OCI-LY7 (cell line): ENCODE measurements around the gene TMEFF1. TPM values are rescaled to one million over a fixed set of nuclear protein-coding genes. Genes with fewer than 3 reads are reported as not detected.

ENCODE experiments used
- BruUV-seq: library from RNA; stranded (reverse); fragments of 400-500 nt; replicated peaks from 2 replicates; lab custom pipeline; 2021; lab: Mats Ljungman, UMichigan
- CTCF ChIA-PET: fragments of 300-600 bp; sonication (Branson Sonifier 250); formaldehyde crosslinking; loops from one replicate; lab custom pipeline; 2022; ENCODE audit warnings: antibody characterized with exemption; ENCODE audit not compliant: unreplicated experiment; lab: Charles Lee
- POLR2A ChIA-PET: fragments of 300-600 bp; sonication (Branson Sonifier 250); formaldehyde crosslinking; loops from one replicate; lab custom pipeline; 2022; ENCODE audit warnings: antibody characterized with exemption; lab: Charles Lee
- DNase-seq: peaks from one replicate; pipeline ENCODE4 v3.0.0-alpha.2; 2015; ENCODE audit warnings: low spot score
- H2AFZ ChIP-seq: fragments of 200-600 bp; sonication (generic), shearing (Covaris generic); 2 replicates; pipeline ENCODE4 v1.6.1; 2014; ENCODE audit warnings: mild to moderate bottlenecking, antibody characterized with exemption, low read length, moderate library complexity
- H3K27ac ChIP-seq: fragments of 200-600 bp; sonication (generic); 2 replicates; pipeline ENCODE4 v1.5.1; 2014; ENCODE audit warnings: mixed run types, low read depth, mild to moderate bottlenecking, moderate library complexity, low read length, inconsistent platforms; ENCODE audit not compliant: poor library complexity, severe bottlenecking
- H3K36me3 ChIP-seq: fragments of 200-600 bp; sonication (generic); 2 replicates; pipeline ENCODE4 v1.6.1; 2014; ENCODE audit warnings: mild to moderate bottlenecking, antibody characterized with exemption, low read length, moderate library complexity, mixed read lengths; ENCODE audit not compliant: insufficient read depth
- H3K4me1 ChIP-seq: fragments of 200-600 bp; sonication (generic); 2 replicates; pipeline ENCODE4 v1.5.1; 2014; ENCODE audit warnings: mild to moderate bottlenecking, low read length; ENCODE audit not compliant: insufficient read depth, poor library complexity, severe bottlenecking
- H3K4me2 ChIP-seq: fragments of 200-600 bp; sonication (generic); 2 replicates; pipeline ENCODE4 v1.6.1; 2014; ENCODE audit warnings: mild to moderate bottlenecking, low read length
- H3K4me3 ChIP-seq: fragments of 200-600 bp; sonication (generic); 2 replicates; pipeline ENCODE4 v1.5.1; 2014; ENCODE audit warnings: mild to moderate bottlenecking, low read depth, low read length; ENCODE audit not compliant: poor library complexity, severe bottlenecking
- H3K79me2 ChIP-seq: fragments of 200-600 bp; sonication (generic); 2 replicates; pipeline ENCODE4 v1.6.1; 2016; ENCODE audit warnings: low read depth, mild to moderate bottlenecking, low read length, moderate library complexity, mixed read lengths; ENCODE audit not compliant: insufficient read depth
- H3K9me2 ChIP-seq: fragments of 200-600 bp; sonication (generic); 2 replicates; pipeline ENCODE4 v1.6.1; 2016; ENCODE audit warnings: mild to moderate bottlenecking, low read length, mixed read lengths; ENCODE audit not compliant: insufficient read depth
- H3K9me3 ChIP-seq: fragments of 200-600 bp; sonication (generic); 2 replicates; pipeline ENCODE4 v1.6.1; 2014; ENCODE audit warnings: mild to moderate bottlenecking, mixed run types, low read length, mixed read lengths
- H4K20me1 ChIP-seq: fragments of 200-600 bp; sonication (generic); 2 replicates; pipeline ENCODE4 v1.6.1; 2014; ENCODE audit warnings: mild to moderate bottlenecking, antibody characterized with exemption, low read length, moderate library complexity, mixed read lengths; ENCODE audit not compliant: insufficient read depth
- CTCF ChIP-seq: fragments of 200-600 bp; sonication (generic); conservative IDR thresholded peaks from 2 replicates; pipeline ENCODE4 v1.5.1; 2014; ENCODE audit warnings: mild to moderate bottlenecking, antibody characterized with exemption, low read length, moderate library complexity, mixed read lengths
- EZH2phosphoT487 ChIP-seq: fragments of 200-600 bp; sonication (generic); IDR thresholded peaks from 2 replicates; pipeline ENCODE4 v1.6.1; 2018; ENCODE audit warnings: low read depth, borderline replicate concordance, mild to moderate bottlenecking, mixed run types, antibody characterized with exemption, low read length, moderate library complexity, mixed read lengths
- intact Hi-C: fragments of 100-400 bp; cut with micrococcal nuclease; formaldehyde crosslinking; loops from one replicate; pipeline ENCODE4 v1.10.0; 2022; ENCODE audit not compliant: unreplicated experiment
- total RNA-seq, 2 experiments: library from RNA; depleted of rRNA in 1 of 2; stranded (reverse); fragments of >200 nt in 1 of 2; shearing (Covaris generic) in 1 of 2; gene quantifications; 2 replicates each; pipeline ENCODE4 v1.2.3, GENCODE V29; 2014 to 2022

Gene TMEFF1
- total RNA-seq, 2 experiments from 2014 or later: 3.6 to 4.7 TPM

- no TSS peak for BruUV-seq
- Histone ChIP-seq H3K4me2 (peak overlapping the region; percentile 89), H3K79me2 (peaks cover 7% of the 10 kb centered on the region; the same call in 1 of the 2 replicates), H3K4me3 (peak overlapping the region; percentile 67), H3K36me3 (no peaks in the 10 kb centered on the region), H4K20me1 (no peaks in the 10 kb centered on the region), H3K4me1 (peaks cover 20% of the 10 kb centered on the region), H3K9me2 (no peaks in the 10 kb centered on the region), H3K9me3 (no peaks in the 10 kb centered on the region), H2AFZ (peak overlapping the region; percentile 98), H3K27ac (peak overlapping the region; percentile 59)
- ChIA-PET CTCF (interaction anchor here (0.6 kb wide), 1 partner anchor 13 kb away, joined by 10 read pairs; no protein-coding TSS in a partner anchor), POLR2A (interaction anchor here (0.5 to 3.7 kb wide), 6 partner anchors 10 to 20 kb away, joined by 3 to 21 read pairs (median 4); no protein-coding TSS in a partner anchor)
- DNase-seq: no peak
- TF ChIP-seq CTCF (no peak), EZH2phosphoT487 (no peak)
- intact Hi-C loops: loop anchor here (5.0 kb wide), 2 partner anchors 74 to 609 kb away; partner anchors contain the start of gene TEX10
These were observed 46.8 kb upstream of the TMEFF1 start for GRCh38 chr9:100426189-100426529.

GRCh38 chr9:100426530-100427365, 46.2 kb upstream of the TMEFF1 start, which contains the start of gene MSANTD3:
Gene MSANTD3, plus strand, starts transcription at chr9:100427143. Its CDS starts 14,796 bp downstream, at chr9:100441939.
- intact Hi-C loops: loop anchor here (5.0 kb wide), 2 partner anchors 74 to 609 kb away; partner anchors contain the start of gene TEX10
- CTCF ChIA-PET: interaction anchor here (0.6 kb wide), 1 partner anchor 13 kb away, joined by 10 read pairs; no protein-coding TSS in a partner anchor
- no peak for TF ChIP-seq CTCF
- TF ChIP-seq EZH2phosphoT487: no peak
- Histone ChIP-seq H3K36me3 (no peaks in the 10 kb centered on the region), H2AFZ (peak within 1 kb of the TSS; percentile 98), H3K4me1 (peaks cover 20% of the 10 kb centered on the region), H3K9me2 (no peaks in the 10 kb centered on the region), H3K4me3 (peak within 1 kb of the TSS; percentile 91), H3K27ac (peak within 1 kb of the TSS; percentile 59), H3K79me2 (peaks cover 7% of the 10 kb centered on the region; the same call in 1 of the 2 replicates), H4K20me1 (no peaks in the 10 kb centered on the region), H3K4me2 (peak within 1 kb of the TSS; percentile 89), H3K9me3 (no peaks in the 10 kb centered on the region)
- BruUV-seq: TSS peak; percentile 86
- POLR2A ChIA-PET: interaction anchor here (0.5 to 3.7 kb wide), 11 partner anchors 9 to 129 kb away, joined by 3 to 21 read pairs (median 3); partner anchors contain the start of genes TEX10 and TMEFF1
- peak; percentile 81 for DNase-seq
